OCI-LY7 (cell line): ENCODE measurements around the gene STXBP3. TPM values are rescaled to one million over a fixed set of nuclear protein-coding genes. Genes with fewer than 3 reads are reported as not detected.

Source experiments
- BruUV-seq: library from RNA; stranded (reverse); fragments of 400-500 nt; replicated peaks from 2 replicates; lab custom pipeline; 2021; lab: Mats Ljungman, UMichigan
- CTCF ChIA-PET: fragments of 300-600 bp; sonication (Branson Sonifier 250); formaldehyde crosslinking; loops from one replicate; lab custom pipeline; 2022; ENCODE audit warnings: antibody characterized with exemption; ENCODE audit not compliant: unreplicated experiment; lab: Charles Lee
- POLR2A ChIA-PET: fragments of 300-600 bp; sonication (Branson Sonifier 250); formaldehyde crosslinking; loops from one replicate; lab custom pipeline; 2022; ENCODE audit warnings: antibody characterized with exemption; lab: Charles Lee
- DNase-seq: peaks from one replicate; pipeline ENCODE4 v3.0.0-alpha.2; 2015; ENCODE audit warnings: low spot score
- H2AFZ ChIP-seq: fragments of 200-600 bp; sonication (generic), shearing (Covaris generic); 2 replicates; pipeline ENCODE4 v1.6.1; 2014; ENCODE audit warnings: mild to moderate bottlenecking, antibody characterized with exemption, low read length, moderate library complexity
- H3K27ac ChIP-seq: fragments of 200-600 bp; sonication (generic); 2 replicates; pipeline ENCODE4 v1.5.1; 2014; ENCODE audit warnings: mixed run types, low read depth, mild to moderate bottlenecking, moderate library complexity, low read length, inconsistent platforms; ENCODE audit not compliant: poor library complexity, severe bottlenecking
- H3K36me3 ChIP-seq: fragments of 200-600 bp; sonication (generic); 2 replicates; pipeline ENCODE4 v1.6.1; 2014; ENCODE audit warnings: mild to moderate bottlenecking, antibody characterized with exemption, low read length, moderate library complexity, mixed read lengths; ENCODE audit not compliant: insufficient read depth
- H3K4me1 ChIP-seq: fragments of 200-600 bp; sonication (generic); 2 replicates; pipeline ENCODE4 v1.5.1; 2014; ENCODE audit warnings: mild to moderate bottlenecking, low read length; ENCODE audit not compliant: insufficient read depth, poor library complexity, severe bottlenecking
- H3K4me2 ChIP-seq: fragments of 200-600 bp; sonication (generic); 2 replicates; pipeline ENCODE4 v1.6.1; 2014; ENCODE audit warnings: mild to moderate bottlenecking, low read length
- H3K4me3 ChIP-seq: fragments of 200-600 bp; sonication (generic); 2 replicates; pipeline ENCODE4 v1.5.1; 2014; ENCODE audit warnings: mild to moderate bottlenecking, low read depth, low read length; ENCODE audit not compliant: poor library complexity, severe bottlenecking
- H3K79me2 ChIP-seq: fragments of 200-600 bp; sonication (generic); 2 replicates; pipeline ENCODE4 v1.6.1; 2016; ENCODE audit warnings: low read depth, mild to moderate bottlenecking, low read length, moderate library complexity, mixed read lengths; ENCODE audit not compliant: insufficient read depth
- H3K9me2 ChIP-seq: fragments of 200-600 bp; sonication (generic); 2 replicates; pipeline ENCODE4 v1.6.1; 2016; ENCODE audit warnings: mild to moderate bottlenecking, low read length, mixed read lengths; ENCODE audit not compliant: insufficient read depth
- H3K9me3 ChIP-seq: fragments of 200-600 bp; sonication (generic); 2 replicates; pipeline ENCODE4 v1.6.1; 2014; ENCODE audit warnings: mild to moderate bottlenecking, mixed run types, low read length, mixed read lengths
- H4K20me1 ChIP-seq: fragments of 200-600 bp; sonication (generic); 2 replicates; pipeline ENCODE4 v1.6.1; 2014; ENCODE audit warnings: mild to moderate bottlenecking, antibody characterized with exemption, low read length, moderate library complexity, mixed read lengths; ENCODE audit not compliant: insufficient read depth
- EZH2phosphoT487 ChIP-seq: fragments of 200-600 bp; sonication (generic); IDR thresholded peaks from 2 replicates; pipeline ENCODE4 v1.6.1; 2018; ENCODE audit warnings: low read depth, borderline replicate concordance, mild to moderate bottlenecking, mixed run types, antibody characterized with exemption, low read length, moderate library complexity, mixed read lengths
- intact Hi-C: fragments of 100-400 bp; cut with micrococcal nuclease; formaldehyde crosslinking; loops from one replicate; pipeline ENCODE4 v1.10.0; 2022; ENCODE audit not compliant: unreplicated experiment
- total RNA-seq, 2 experiments: library from RNA; depleted of rRNA in 1 of 2; stranded (reverse); fragments of >200 nt in 1 of 2; shearing (Covaris generic) in 1 of 2; gene quantifications; 2 replicates each; pipeline ENCODE4 v1.2.3, GENCODE V29; 2014 to 2022
- TF ChIP-seq, protein P1 (sequence below): fragments of 200-600 bp; sonication (generic); conservative IDR thresholded peaks from 2 replicates; pipeline ENCODE4 v1.5.1; 2014; ENCODE audit warnings: mild to moderate bottlenecking, antibody characterized with exemption, low read length, moderate library complexity, mixed read lengths

The STXBP3 gene
- total RNA-seq, 2 experiments from 2014 or later, result 27.7 to 38.2 TPM

DNA sequence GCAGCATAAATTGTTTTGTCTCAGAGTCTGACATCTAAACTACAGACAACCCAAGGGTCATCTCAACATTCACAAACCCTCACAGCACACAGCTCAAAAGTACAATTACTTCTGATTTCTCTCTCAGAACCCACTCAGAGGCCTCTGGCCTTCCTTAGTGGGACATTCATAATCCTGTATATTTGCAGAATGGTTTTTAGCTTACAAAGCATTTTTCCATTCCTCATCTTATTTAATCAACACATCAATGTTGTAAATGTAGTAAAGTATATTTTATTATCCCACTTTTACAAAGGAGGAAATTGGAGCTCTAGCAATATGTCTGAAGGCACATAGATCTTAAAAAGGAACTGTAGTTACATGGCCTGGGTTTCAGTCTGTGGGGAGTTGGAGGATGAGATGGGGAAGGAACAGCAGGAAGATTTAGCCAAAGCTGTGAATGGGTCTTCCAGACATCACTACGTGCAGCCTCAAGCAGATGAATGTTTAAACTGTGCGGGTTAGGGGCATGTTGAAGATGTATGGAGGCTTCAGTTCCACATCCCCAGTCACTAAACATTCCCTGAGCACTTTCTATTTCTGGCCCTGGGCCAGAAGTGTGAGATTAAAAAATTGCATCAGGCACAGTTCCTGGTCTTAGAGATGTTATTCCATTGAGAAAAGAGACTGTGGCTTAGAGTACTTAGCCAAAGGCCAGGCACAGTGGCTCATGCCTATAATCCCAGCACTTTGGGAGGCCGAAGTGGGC is 97.1 kb downstream of the STXBP3 start:
- ChIA-PET CTCF (no interaction called here), POLR2A (interaction anchor here (0.6 to 1.2 kb wide), 4 partner anchors 9 to 61 kb away, joined by 3 to 5 read pairs (median 3); no protein-coding TSS in a partner anchor)
- Histone ChIP-seq H3K9me3 (no peaks in the 10 kb centered on the region), H4K20me1 (no peaks in the 10 kb centered on the region), H3K4me2 (no peak overlapping the region), H3K9me2 (no peaks in the 10 kb centered on the region), H2AFZ (no peak overlapping the region), H3K27ac (no peak overlapping the region), H3K36me3 (no peaks in the 10 kb centered on the region), H3K4me1 (no peaks in the 10 kb centered on the region), H3K79me2 (no peaks in the 10 kb centered on the region), H3K4me3 (no peak overlapping the region)
- intact Hi-C loops, result no loop called here
- no peak for DNase-seq
- BruUV-seq, result no TSS peak
- TF ChIP-seq, protein P1, sequence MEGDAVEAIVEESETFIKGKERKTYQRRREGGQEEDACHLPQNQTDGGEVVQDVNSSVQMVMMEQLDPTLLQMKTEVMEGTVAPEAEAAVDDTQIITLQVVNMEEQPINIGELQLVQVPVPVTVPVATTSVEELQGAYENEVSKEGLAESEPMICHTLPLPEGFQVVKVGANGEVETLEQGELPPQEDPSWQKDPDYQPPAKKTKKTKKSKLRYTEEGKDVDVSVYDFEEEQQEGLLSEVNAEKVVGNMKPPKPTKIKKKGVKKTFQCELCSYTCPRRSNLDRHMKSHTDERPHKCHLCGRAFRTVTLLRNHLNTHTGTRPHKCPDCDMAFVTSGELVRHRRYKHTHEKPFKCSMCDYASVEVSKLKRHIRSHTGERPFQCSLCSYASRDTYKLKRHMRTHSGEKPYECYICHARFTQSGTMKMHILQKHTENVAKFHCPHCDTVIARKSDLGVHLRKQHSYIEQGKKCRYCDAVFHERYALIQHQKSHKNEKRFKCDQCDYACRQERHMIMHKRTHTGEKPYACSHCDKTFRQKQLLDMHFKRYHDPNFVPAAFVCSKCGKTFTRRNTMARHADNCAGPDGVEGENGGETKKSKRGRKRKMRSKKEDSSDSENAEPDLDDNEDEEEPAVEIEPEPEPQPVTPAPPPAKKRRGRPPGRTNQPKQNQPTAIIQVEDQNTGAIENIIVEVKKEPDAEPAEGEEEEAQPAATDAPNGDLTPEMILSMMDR, result no peak
- no peak for TF ChIP-seq EZH2phosphoT487

GRCh38 chr1:108845446-108845845 is 99.0 kb downstream of the STXBP3 start:
- ChIA-PET POLR2A (interaction anchor here (0.6 to 1.5 kb wide), 2 partner anchors 28 to 217 kb away, joined by 3 read pairs; no protein-coding TSS in a partner anchor), CTCF (no interaction called here)
- Histone ChIP-seq H3K9me2 (no peaks in the 10 kb centered on the region), H2AFZ (no peak overlapping the region), H3K4me1 (no peaks in the 10 kb centered on the region), H3K27ac (no peak overlapping the region), H3K79me2 (no peaks in the 10 kb centered on the region), H3K9me3 (no peaks in the 10 kb centered on the region), H3K4me3 (no peak overlapping the region), H3K36me3 (no peaks in the 10 kb centered on the region), H3K4me2 (no peak overlapping the region), H4K20me1 (no peaks in the 10 kb centered on the region)
- TF ChIP-seq, protein P1, result no peak
- TF ChIP-seq EZH2phosphoT487, result no peak
- intact Hi-C loops, result no loop called here
- DNase-seq, result no peak
- no TSS peak for BruUV-seq

DNA sequence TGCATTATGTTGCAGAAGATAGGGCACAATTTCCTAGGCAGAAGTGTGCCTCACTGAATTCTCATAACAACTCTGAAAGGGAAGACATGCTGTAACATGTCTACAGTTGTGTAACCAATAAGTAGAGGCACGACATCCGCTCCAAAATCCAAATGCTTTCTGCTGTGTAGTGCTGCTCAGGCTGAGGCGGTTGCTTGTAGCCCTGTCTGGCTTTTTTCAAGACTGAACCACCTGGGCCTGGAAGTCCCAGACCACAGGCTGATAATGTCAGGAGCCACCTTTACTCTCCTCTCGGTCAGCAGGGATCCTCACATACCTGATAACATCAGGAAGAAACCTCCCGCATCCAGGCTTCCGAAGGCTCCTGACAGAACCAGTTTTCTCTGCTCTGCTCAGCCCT is 99.5 kb downstream of the STXBP3 start:
- no peaks in the 10 kb centered on the region for H3K36me3 ChIP-seq
- no peaks in the 10 kb centered on the region for H3K9me3 ChIP-seq
- intact Hi-C loops, result no loop called here
- ChIA-PET CTCF (no interaction called here), POLR2A (interaction anchor here (1.5 kb wide), 1 partner anchor 29 kb away, joined by 3 read pairs; no protein-coding TSS in a partner anchor)
- H2AFZ ChIP-seq, result no peak overlapping the region
- no peaks in the 10 kb centered on the region for H3K4me1 ChIP-seq
- H3K79me2 ChIP-seq, result no peaks in the 10 kb centered on the region
- H3K4me2 ChIP-seq, result no peak overlapping the region
- TF ChIP-seq, protein P1, result no peak
- TF ChIP-seq EZH2phosphoT487, result no peak
- BruUV-seq, result no TSS peak
- no peaks in the 10 kb centered on the region for H3K9me2 ChIP-seq
- no peak overlapping the region for H3K4me3 ChIP-seq
- no peaks in the 10 kb centered on the region for H4K20me1 ChIP-seq
- no peak for DNase-seq
- H3K27ac ChIP-seq, result no peak overlapping the region
